NCI-H345 treated with DMSO at 0.1 percent for 48 hours (cell line): Measurements from ENCODE around the gene EDEM3.
"Not testable (repeated sequence)": the region's sequence is repeated elsewhere in the genome, so short reads cannot be mapped to it uniquely, and the experiment has no call there.

Experiments
- DNase-seq: peaks from one replicate; lab custom pipeline; 2025; ENCODE audit not compliant: unreplicated experiment; lab: John Stamatoyannopoulos, UW

Gene EDEM3, protein sequence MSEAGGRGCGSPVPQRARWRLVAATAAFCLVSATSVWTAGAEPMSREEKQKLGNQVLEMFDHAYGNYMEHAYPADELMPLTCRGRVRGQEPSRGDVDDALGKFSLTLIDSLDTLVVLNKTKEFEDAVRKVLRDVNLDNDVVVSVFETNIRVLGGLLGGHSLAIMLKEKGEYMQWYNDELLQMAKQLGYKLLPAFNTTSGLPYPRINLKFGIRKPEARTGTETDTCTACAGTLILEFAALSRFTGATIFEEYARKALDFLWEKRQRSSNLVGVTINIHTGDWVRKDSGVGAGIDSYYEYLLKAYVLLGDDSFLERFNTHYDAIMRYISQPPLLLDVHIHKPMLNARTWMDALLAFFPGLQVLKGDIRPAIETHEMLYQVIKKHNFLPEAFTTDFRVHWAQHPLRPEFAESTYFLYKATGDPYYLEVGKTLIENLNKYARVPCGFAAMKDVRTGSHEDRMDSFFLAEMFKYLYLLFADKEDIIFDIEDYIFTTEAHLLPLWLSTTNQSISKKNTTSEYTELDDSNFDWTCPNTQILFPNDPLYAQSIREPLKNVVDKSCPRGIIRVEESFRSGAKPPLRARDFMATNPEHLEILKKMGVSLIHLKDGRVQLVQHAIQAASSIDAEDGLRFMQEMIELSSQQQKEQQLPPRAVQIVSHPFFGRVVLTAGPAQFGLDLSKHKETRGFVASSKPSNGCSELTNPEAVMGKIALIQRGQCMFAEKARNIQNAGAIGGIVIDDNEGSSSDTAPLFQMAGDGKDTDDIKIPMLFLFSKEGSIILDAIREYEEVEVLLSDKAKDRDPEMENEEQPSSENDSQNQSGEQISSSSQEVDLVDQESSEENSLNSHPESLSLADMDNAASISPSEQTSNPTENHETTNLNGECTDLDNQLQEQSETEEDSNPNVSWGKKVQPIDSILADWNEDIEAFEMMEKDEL

DNA sequence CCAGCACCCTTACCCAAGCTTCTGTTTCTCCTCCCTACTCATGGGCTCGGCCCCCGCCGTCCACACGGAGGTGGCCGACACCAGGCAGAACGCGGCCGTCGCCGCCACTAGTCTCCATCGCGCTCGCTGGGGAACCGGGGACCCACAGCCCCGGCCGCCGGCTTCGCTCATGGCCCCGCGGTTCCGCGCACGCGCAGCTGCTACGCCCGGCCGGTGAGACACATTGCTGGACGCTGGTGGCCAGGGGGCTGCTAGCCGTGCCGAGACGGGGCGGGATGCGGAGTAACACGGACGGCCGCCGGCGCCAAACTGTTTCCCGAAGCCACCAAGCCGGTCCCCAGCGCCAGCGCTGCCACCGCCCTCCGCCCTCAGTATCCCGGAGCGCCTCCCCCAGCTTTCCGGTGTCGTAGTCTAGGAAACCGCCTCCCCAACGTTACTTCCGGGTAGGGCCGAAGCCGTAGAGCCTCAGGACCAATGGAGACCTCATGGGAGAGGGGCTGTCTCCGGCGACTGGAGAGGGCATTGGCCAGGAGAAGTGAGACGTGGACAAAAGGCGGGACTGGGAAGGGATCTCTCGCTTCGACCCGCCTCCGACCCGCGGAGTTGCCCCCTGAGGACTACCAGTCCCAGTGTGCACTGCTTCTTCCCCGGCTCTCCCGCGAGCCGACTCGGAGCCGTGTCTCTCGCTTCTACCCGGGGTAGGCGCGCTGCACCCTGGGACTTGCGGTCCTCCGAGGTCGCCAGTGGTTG lies at the start of gene EDEM3:
TSS of gene EDEM3 (minus strand) at position 383 of the 750 bp plus-strand sequence. CDS start at position 171, 212 bp downstream.
- peak; percentile 99 for DNase-seq

DNA sequence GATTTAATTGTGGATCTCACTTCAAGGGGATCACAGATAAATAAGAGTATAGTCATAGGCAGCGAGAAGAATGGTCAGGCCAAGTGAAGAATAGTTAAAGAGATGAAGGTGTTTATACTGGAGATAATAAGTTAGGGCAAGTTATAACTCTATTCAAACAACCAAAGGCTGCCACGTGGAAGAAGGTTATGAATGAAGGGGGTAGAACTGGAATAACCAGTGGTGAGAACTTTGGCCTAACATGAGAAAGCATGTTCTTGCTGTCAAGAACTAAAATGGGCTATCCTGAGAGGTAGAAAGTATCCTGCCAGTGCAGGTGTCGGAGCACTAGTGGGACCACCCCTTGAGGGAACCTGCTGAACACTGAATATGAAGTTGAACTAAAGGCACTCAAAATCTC lies 49.6 kb upstream of the EDEM3 start:
- no peak for DNase-seq

DNA sequence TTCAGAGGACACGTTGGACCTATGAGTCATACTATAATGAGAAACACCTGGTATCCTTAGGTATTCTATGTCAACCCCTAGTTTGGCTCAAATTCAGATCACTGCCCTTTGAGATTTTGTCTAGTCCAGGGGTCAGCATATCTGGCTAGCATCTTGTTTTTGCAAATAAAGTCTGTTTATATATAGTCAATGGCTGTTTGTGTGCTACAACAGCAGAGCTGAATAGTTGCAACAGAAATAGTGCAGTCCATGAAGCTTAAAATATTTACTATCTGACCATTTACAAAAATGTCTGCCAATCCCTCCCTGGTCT lies 48.5 kb upstream of the EDEM3 start:
- no peak for DNase-seq

DNA sequence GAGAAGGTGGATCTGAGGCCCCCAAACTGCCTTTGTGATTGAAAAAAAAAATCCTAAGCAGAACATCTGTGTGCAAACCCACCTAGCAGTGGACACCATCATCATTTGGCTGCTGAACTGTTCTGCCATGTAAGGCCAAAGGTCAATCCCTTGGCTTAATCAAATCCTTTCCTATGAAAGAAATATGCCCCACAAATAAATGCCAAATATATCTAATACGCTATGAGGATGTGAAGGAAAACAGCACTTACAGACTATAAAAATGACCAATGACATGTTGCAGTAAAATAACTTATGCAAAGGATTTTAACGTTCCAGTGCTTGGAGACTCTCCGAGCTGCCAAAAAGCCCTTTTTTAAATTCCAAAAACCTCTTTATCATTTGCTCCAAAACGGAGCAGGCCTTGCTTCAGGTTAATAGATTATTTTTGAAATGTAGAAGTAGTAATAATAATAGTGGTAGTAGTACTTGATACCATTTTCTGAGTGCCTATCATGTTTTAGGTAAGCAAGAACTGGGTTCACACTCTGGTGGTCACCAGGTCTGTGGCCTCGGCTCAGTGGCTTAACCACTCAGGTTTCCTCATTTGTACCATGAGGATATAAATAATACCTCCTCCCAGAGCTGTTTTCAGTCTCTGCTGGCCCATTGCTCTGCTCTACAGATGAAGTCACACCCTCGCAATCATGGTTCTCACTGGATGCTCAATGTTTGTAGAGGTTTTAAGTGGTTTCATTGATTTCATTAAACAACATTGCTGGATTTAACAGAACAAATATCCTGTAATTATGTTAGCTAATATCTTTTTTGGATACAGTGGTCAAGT lies 47.9 kb upstream of the EDEM3 start:
- no peak for DNase-seq

DNA sequence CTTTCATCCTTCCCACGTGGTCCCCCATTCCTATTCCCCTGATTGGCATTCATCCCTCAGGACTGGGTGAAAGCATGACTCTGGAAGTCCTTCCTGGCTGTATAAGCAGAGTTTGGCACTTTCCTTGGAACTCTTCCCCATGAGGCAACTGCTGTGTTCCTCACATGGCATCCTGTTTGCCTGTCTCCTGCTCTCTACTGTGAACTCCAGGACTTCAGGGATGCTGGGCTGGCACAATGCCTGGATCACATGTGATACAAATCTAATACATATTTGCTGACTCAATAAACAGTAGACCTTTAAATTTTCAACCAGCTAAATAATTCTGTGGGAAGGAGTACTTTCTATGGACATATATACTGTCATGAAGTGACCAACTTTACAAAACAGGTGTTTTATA lies 46.8 kb upstream of the EDEM3 start:
- no peak for DNase-seq

DNA sequence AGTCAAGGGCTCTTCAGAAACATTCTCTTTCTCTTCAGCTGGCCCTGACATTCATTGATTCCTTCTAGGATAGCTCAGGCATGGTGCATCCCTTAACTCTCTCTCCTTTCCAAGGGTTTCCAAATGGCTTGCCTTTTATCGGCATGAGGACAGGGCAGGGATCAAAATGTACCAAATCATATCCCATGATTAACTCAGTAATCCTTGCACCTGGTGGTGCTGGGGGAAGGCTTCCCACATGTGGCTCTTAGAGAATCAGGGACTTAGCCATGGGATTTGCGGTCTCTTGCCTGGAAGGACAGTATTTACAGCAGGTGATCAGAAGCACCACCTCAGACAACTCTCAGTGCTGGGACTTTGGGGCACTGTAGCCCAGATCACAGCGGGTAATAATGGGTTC lies 46.2 kb upstream of the EDEM3 start:
- no peak for DNase-seq

DNA sequence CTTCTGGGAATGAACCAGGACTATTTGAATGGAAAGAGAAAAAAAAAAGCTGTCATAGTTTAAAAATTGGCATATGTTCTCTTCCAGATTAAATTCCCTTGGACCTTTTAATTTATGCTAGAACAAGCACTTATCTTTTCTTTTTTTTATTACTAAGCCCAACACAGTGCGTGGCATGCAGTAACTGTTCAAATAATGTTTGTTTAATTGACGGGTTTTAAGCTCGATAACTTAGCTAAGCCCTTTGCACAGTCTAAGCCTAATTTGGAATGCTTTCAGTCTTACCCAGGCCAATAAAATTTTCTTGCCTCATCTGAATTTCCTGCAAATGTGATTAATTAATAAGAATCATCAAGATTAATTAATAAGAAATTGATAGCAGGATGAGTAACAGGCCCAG lies 39.3 kb upstream of the EDEM3 start:
- no peak for DNase-seq

DNA sequence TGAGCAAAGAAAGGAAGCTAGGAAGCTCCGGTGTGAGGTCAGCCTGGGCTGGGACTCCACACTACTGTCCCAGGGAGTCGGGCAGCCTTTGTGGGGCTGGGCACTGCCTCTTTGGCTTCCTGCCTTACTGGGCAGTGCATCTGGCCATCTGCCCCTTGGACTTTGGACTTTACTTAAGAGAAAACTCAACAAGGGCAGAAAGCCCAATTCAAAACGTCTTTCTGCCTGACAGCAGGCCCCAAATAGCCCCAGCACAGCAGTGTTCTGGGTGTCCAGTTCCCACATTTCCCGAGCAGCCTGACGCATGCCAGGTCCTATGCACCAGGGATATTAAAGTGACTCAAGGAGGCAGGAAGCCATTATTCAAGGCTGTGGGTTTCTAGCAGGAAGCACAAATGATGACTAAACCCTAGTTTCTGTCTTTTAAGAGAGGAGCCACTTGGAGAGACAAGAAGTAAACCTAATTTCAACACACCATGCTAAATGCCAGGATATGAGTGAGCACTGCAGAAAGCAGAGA lies 37.9 kb upstream of the EDEM3 start:
- DNase-seq: no peak

DNA sequence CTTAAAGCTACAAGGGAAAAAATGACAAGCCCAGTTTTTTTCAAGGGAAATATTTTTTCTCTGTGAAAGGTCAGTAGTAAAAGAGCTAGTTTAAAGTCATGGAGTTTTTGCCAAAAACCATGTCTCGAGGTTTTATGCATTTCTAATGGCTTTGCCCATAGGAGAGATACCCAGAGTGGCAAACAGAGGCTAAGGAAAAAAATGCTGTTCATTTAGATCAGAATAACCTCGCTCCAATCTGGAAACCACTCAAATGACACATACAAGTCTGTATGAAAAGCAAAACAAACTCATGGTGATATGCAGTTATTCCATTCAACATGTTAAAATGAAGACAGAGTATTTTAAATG lies 36.9 kb upstream of the EDEM3 start:
- DNase-seq: no peak

DNA sequence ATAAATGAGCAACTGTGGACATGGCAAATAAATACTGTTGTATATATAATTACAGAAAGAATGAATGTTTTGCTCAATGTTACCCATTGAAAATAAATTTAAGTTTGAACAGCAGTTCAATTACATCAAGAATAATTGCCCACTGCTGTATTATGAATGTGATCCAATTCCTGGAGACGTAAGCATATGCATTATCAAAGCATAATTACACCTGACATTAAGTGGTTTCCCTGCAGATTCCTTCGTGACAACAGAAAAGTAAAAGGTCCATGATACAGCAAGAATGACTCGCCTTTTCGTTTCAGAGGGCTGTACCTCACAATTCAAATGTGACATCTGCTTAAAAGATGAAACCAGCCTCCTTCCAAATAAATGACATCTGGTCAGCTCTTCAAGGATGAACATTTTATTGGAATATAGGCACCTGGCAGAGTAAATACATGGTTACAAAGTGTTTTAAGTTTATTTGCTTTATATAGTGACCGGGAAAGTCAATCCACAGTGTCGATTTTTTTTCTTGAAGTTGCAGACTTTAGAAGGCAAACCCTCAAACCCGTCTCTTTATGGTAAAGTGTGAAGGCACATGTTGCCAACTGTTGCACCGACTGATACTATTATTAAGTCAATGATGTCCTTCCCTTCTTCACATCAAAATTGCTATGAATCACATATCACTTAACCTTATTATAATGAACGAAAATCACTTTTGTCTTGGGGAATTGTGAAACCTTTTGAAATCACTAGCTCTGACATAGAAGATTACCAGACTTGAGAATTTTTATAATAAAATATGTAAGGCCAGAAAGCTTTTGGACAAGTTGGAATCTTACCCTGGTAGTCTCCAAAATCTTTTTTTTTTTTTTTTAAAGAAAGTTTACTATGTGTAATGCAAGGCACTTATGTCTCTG lies 36.2 kb upstream of the EDEM3 start:
- DNase-seq: no peak

DNA sequence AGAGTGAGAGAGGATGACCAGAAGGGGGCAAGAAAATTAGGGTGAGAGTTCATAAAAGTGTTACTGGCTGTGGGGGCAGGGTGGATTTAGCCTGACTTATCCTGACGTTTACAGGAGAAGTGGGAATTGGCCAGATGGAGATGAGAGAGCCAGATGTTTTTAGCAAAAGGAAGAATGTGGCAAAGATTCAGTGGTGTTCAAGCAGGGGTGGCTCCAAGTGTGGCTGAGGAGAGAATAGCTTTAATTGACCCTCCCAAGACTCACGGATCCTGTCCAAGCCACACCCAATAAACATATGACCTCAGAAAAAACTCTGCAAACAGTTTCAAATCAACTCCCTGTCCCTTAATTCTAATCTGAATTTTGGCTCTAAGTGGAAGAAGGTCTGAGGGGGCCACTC lies 35.2 kb upstream of the EDEM3 start:
- no peak for DNase-seq

DNA sequence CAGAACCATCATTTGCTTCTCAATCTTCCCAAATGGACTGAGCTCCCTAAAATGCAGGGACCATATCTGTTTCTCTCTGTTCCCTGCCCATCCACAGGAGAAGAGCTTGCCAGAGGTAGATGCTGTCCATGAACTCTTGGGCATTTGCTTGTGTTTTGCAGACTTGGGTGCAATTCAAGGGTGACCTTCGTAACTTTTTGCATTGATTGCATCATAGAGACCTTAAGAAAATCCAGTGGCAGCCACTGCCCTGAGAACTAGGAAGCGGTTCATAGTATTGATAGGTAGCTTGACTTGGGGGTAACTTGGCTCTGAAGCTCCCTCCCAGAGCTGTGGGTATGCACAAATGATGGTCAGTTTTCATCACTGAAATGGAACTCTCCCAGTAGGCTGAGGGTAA lies 34.3 kb upstream of the EDEM3 start:
- DNase-seq: no peak

DNA sequence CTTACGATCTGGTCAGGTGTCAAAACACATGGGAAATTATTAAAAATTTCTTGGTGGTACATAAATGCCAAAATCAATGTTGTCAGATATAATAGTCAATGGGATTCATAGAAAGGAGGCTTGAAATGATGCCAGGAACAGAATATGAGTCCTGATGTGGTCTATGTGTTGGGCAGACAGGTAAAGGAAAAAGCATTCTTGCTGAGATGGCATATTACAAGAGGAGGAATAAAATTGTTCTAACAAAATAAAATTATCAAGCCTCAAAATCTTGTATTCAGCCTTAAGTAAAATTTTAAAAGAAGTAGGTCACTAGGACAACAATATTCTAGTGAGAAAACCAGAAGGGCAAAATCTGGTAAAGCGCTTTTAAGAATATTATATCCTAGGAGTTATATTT lies 30.9 kb upstream of the EDEM3 start:
- no peak for DNase-seq

DNA sequence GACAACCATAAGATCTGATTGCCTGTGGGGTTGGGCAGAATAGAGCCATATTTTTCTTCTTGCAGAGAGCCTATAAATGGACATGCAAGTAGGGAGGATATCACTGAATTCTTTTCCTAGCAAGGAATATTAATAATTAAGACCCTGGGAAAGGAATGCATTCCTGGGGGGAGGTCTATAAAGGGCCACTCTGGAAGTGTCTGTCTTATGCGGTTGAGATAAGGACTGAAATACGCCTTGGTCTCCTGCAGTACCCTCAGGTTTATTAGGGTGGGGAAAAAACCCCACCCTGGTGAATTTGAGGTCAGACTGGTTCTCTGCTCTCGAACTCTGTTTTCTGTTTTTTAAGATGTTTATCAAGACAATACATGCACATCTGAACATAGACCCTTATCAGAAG lies 29.1 kb upstream of the EDEM3 start:
- not testable (repeated sequence) for DNase-seq

DNA sequence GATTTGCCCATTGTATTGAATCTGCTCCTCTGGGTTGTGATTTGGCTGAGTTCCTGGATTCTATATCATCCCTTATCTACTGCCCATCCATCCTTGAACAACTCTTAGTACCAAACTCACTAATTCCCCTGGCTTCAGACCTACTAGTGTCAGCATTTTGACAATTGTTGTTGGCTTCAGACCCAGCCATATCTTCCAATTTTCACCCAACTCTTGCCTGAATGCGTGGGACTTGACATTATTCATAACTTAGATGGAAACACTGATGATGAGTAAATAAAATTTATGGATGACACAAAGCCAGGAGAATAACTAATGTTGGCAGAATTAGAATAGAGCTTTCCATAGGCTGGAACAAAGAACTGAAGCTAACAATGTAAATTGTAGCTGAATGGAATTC lies 27.3 kb upstream of the EDEM3 start:
- DNase-seq: no peak

DNA sequence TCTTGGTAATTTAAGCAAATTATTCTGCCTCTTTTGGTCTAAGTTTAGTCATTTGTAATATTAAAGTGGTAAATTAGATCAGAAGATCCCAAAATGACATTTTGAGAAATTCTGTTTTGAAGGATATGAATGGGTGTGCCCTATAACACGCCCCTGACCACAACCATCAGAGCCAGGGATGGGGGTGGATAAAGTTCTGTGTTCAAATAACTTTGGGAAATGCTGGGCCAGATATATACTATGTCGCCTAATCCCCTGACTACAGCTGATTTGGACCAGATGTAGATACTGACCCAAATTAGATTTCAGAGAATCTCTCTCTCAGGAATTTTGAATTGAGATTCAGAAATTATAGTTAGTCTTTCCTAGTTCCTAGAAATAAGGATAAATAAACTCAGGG lies 21.2 kb upstream of the EDEM3 start:
- DNase-seq: no peak

DNA sequence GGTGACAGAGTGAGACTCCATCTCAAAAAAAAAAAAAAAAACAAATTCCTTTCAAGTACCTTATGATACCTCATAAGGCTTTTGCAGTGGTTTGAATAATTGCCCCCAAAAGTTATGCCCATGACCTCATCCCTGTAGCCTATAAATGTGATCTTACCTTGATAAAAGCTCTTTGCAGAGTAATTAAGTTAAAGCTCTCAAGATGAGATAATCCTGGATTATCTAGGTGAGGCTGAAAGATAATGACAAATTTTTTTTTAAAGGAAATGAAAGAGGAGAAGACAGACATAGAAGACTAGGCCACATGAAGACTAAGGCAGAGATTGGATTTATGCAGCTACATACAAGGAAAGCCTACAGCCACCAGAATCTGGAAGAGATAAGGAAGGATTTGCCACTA lies 20.7 kb upstream of the EDEM3 start:
- no peak for DNase-seq

DNA sequence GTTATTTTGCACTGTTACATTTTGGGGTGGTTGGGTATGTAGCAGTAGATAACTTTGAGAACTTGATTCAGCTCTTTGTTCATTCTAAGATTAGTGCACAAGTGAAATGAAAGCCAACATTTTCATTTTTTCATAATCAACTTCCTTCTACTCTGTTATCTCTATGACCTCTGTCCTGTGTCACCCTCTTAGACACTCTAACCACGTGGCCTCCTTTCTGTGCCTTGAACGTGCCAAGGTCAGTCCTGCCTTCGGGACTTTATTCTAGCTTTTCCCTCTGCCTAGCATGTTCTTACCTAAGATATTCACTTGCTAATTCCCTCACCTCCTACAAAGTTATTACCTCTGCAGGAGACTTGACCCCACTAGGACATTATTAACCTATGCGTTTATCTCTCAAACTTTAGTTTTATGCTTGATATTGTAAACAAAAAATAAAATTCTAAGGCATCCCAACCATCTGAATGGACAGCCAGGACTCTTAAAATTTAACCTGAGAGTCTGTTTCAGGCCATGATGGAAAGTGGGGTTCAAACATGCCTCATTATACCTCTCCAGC lies 19.2 kb upstream of the EDEM3 start:
- DNase-seq: no peak

DNA sequence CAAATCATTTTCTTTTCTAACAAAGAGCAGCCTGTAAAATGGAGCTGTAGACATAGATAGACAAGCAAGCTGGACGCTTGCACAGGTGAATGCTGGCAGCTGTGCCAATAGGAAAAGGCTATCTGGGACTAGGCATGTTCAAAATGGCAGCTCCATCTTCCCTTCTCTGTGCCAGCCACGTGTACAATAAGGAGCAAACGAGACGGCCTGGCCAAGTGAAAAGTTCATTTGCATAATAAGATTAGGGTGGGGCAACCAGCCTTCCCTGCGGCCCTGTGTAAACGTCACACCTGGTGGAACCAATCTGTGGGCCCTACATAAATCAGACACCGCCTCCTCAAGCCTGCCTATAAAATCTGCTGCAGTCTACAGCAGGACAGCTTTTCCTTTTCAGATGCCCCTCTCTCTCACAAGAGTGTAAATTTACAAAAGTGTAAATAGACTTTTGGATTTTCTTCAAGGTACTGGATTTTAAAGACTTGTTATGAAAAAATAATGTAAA lies 16.6 kb upstream of the EDEM3 start:
- no peak for DNase-seq
